22Rv1 (cell line): ENCODE results near the gene SCYGR1.

ENCODE experiments used
- CTCF ChIP-seq: fragments of 450-650 bp; IDR thresholded peaks from 2 replicates; pipeline ENCODE4 v1.5.1; 2017; ENCODE audit warnings: mild to moderate bottlenecking
- ZFX ChIP-seq: fragments of 450-650 bp; IDR thresholded peaks from 2 replicates; pipeline ENCODE4 v1.6.1; 2017; ENCODE audit warnings: antibody characterized with exemption, borderline replicate concordance

- TF ChIP-seq CTCF (no peak), ZFX (no peak)
Observed at GRCh38 chr2:227341553-227341952, 46.2 kb downstream of the SCYGR1 start.
